T-helper 2 cell treated with Interferon-gamma antibody and Interleukin-4, amounts not matched to agents 100 ng/mL and 5 ng/mL, for 36 hours (primary cell): ENCODE results near the gene ZMYND11. TPM values are rescaled to one million over a fixed set of nuclear protein-coding genes. Genes with fewer than 3 reads are reported as not detected.
"Not testable (repeated sequence)": the region's sequence is repeated elsewhere in the genome, so short reads cannot be mapped to it uniquely, and the experiment has no call there.

Experiments
- intact Hi-C: fragments of 100-400 bp; cut with micrococcal nuclease; formaldehyde crosslinking; loops from one replicate; pipeline ENCODE4 v1.15.1; 2023
- total RNA-seq: library from RNA; stranded (reverse); gene quantifications from 2 replicates; pipeline ENCODE4 v1.2.3, GENCODE V29; 2022

Gene ZMYND11
- total RNA-seq, 1 donor from 2014 or later: 39.9 TPM

GRCh38 chr10:279232-279631 is 144.0 kb downstream of the ZMYND11 start:
- intact Hi-C loops: no loop called here

GRCh38 chr10:279655-280054 is 144.4 kb downstream of the ZMYND11 start:
- intact Hi-C loops: no loop called here

GRCh38 chr10:282294-283139 is 147.3 kb downstream of the ZMYND11 start:
- intact Hi-C loops: no loop called here

- intact Hi-C loops: no loop called here
Observed at GRCh38 chr10:283140-283479, 147.9 kb downstream of the ZMYND11 start.

GRCh38 chr10:283916-284356 is 148.7 kb downstream of the ZMYND11 start:
- intact Hi-C loops: no loop called here

- intact Hi-C loops: no loop called here
Observed at GRCh38 chr10:285216-285615, 150.0 kb downstream of the ZMYND11 start.

GRCh38 chr10:287026-287709 is 151.9 kb downstream of the ZMYND11 start:
- intact Hi-C loops: no loop called here

- intact Hi-C loops: no loop called here
Observed at GRCh38 chr10:287814-288213, 152.6 kb downstream of the ZMYND11 start.

GRCh38 chr10:288316-289200 is 153.3 kb downstream of the ZMYND11 start:
- intact Hi-C loops: no loop called here

- intact Hi-C loops: no loop called here
Observed at GRCh38 chr10:289581-289980, 154.3 kb downstream of the ZMYND11 start.

- intact Hi-C loops: no loop called here
Observed at GRCh38 chr10:290026-290725, 154.9 kb downstream of the ZMYND11 start.

- intact Hi-C loops: no loop called here
Observed at GRCh38 chr10:293636-294035, 158.4 kb downstream of the ZMYND11 start.

- intact Hi-C loops: no loop called here
Observed at GRCh38 chr10:297567-297966, 162.3 kb downstream of the ZMYND11 start.

GRCh38 chr10:298033-298432 is 162.8 kb downstream of the ZMYND11 start:
- intact Hi-C loops: no loop called here

- intact Hi-C loops: no loop called here
Observed at GRCh38 chr10:299512-299911, 164.3 kb downstream of the ZMYND11 start.

- intact Hi-C loops: no loop called here
Observed at GRCh38 chr10:299969-300368, 164.7 kb downstream of the ZMYND11 start.

- intact Hi-C loops: not testable (repeated sequence)
Observed at GRCh38 chr10:300580-300979, 165.3 kb downstream of the ZMYND11 start.

- intact Hi-C loops: no loop called here
Observed at GRCh38 chr10:301536-301935, 166.3 kb downstream of the ZMYND11 start.
